ENCODE measurements around the gene VPS13D. TPM values are rescaled to one million over a fixed set of nuclear protein-coding genes. Genes with fewer than 3 reads are reported as not detected.

The VPS13D gene
- total RNA-seq, 1 experiment from 2014 or later, result 20.2 TPM

DNA sequence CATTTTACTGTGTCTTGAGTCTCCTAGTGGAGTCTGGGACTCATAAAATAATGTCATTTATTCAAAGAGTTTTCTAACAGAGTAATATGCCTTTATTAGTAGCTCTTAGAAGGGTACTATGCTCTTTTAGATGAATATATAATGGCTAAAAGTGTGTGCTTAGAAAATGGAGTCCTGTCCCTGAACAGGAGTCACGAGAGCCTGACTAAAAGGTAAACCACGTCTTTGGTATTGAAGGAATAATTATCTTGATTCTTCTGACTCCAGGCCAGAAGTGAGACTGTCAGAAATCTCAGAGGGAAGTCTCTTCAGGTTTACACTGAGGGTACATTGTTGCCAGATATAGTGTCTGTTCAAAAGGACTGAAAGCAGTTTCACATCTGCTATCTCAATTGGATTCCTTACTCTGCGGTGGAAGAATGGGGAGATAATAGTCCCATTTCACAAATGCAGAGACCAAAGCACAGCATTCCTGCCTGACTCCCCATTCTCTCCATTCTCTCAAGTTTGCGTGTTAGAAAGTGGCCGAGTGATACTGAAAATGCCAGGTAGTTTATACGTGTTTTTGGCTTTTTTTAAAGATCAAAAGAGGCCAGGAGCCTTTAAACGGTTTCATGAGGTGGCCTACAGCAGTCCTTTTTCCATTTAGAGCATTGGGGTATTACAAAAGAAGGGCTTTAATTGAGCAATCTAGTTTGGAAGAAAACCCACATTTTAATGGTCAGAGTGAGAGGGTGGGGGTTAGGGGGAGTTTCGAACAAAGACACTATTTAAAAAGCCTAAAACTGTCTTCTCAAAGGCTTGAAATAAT lies 176.6 kb downstream of the VPS13D start:
- DNase-seq, result no peak
- no peak overlapping the region for H2BK5ac ChIP-seq (ENCODE audit: insufficient read length, low read length)
- H2BK120ac ChIP-seq (ENCODE audit: low read depth, low read length, poor library complexity, severe bottlenecking), result no peak overlapping the region
- TF ChIP-seq, protein P1, sequence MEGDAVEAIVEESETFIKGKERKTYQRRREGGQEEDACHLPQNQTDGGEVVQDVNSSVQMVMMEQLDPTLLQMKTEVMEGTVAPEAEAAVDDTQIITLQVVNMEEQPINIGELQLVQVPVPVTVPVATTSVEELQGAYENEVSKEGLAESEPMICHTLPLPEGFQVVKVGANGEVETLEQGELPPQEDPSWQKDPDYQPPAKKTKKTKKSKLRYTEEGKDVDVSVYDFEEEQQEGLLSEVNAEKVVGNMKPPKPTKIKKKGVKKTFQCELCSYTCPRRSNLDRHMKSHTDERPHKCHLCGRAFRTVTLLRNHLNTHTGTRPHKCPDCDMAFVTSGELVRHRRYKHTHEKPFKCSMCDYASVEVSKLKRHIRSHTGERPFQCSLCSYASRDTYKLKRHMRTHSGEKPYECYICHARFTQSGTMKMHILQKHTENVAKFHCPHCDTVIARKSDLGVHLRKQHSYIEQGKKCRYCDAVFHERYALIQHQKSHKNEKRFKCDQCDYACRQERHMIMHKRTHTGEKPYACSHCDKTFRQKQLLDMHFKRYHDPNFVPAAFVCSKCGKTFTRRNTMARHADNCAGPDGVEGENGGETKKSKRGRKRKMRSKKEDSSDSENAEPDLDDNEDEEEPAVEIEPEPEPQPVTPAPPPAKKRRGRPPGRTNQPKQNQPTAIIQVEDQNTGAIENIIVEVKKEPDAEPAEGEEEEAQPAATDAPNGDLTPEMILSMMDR (conservative IDR thresholded peaks at IDR 0.05), result no peak
- H3K4me2 ChIP-seq (ENCODE audit: insufficient read depth, insufficient read length, low read length), result no peak overlapping the region
- H3T11ph ChIP-seq (ENCODE audit: low read length), result no peak overlapping the region
- no peaks in the 10 kb centered on the region for H3K4me1 ChIP-seq (ENCODE audit: insufficient read depth, low read length)
- no peak overlapping the region for H3K4me3 Mint-ChIP-seq
- H4K91ac ChIP-seq (ENCODE audit: insufficient read length, low read depth, low read length), result no peak overlapping the region
- H2AFZ ChIP-seq (ENCODE audit: low read length), result no peak overlapping the region
- no peaks in the 10 kb centered on the region for H3K27me3 ChIP-seq (ENCODE audit: insufficient read depth, low read length)
- H3K14ac ChIP-seq (ENCODE audit: insufficient read depth, low read length), result no peak overlapping the region
- H4K20me1 ChIP-seq (ENCODE audit: control insufficient read depth, insufficient read depth, insufficient read length), result no peaks in the 10 kb centered on the region
- peak overlapping the region in 1 of 3 experiments; percentile 47; a peak in 2 of 7 replicates for H3K27ac Mint-ChIP-seq
- no peak overlapping the region for H2BK20ac ChIP-seq (ENCODE audit: low read depth, low read length, poor library complexity, severe bottlenecking)
- H4K8ac ChIP-seq (replicated peaks; ENCODE audit: insufficient read length, low read depth, low read length), result no peak overlapping the region
- no peak overlapping the region for H3K4ac ChIP-seq (ENCODE audit: low read depth, low read length)
- peaks cover 8 to 9% of the 10 kb centered on the region in 2 experiments for H3K9me3 Mint-ChIP-seq
- H3K18ac ChIP-seq (ENCODE audit: insufficient read length, low read depth, low read length), result no peak overlapping the region
- no CpG with 5 or more reads among the region's 8 CpGs for WGBS (ENCODE audit: extremely low coverage, insufficient read length, low lambda C conversion rate)
- H3K27me3 Mint-ChIP-seq (ENCODE audit: low read depth), result no peaks in the 10 kb centered on the region
- no peak overlapping the region for H2AK5ac ChIP-seq (ENCODE audit: insufficient read length, low read length)
- H2BK15ac ChIP-seq (ENCODE audit: low read depth, low read length), result no peak overlapping the region
- no peak overlapping the region for H3K27ac ChIP-seq (ENCODE audit: insufficient read length, low read depth, low read length)
- no peak overlapping the region for H3K56ac ChIP-seq (ENCODE audit: insufficient read length, low read depth, low read length)
- no peaks in the 10 kb centered on the region for H3K79me1 ChIP-seq (ENCODE audit: insufficient read depth, low read depth, low read length, poor library complexity, severe bottlenecking)
- H3K4me1 Mint-ChIP-seq, result peaks cover 5 to 11% of the 10 kb centered on the region in 2 experiments; a peak in 3 of 4 replicates
- no peak overlapping the region for H3K9ac ChIP-seq (ENCODE audit: extremely low read depth, insufficient read length, low read length)
- peaks cover 11 to 37% (median 34%) of the 10 kb centered on the region in 3 experiments; a peak in 6 of 7 replicates for H3K36me3 Mint-ChIP-seq (ENCODE audit: insufficient read depth in 1 of 3, low read depth in 3 of 3)
- no peaks in the 10 kb centered on the region for H3K79me2 ChIP-seq (ENCODE audit: insufficient read depth, low read length)
- no peak overlapping the region for H4K5ac ChIP-seq (ENCODE audit: insufficient read length, low read depth, low read length)
- no peaks in the 10 kb centered on the region for H3K23me2 ChIP-seq (ENCODE audit: insufficient read length, low read depth, low read length, poor library complexity, severe bottlenecking)
- H3K23ac ChIP-seq (ENCODE audit: insufficient read length, low read depth, low read length), result no peak overlapping the region
- no peaks in the 10 kb centered on the region for H3K9me3 ChIP-seq (ENCODE audit: control insufficient read depth, low read depth, low read length)
- H2BK12ac ChIP-seq (ENCODE audit: insufficient read length, low read depth, low read length), result no peak overlapping the region

All from H9 (cell line).